Amygdala (tissue), 56 donors: Measurements from ENCODE around the gene PAPPA.

ENCODE experiments used
- DNase-seq, 56 donors: peaks; one replicate each; lab custom pipeline; 2025; lab: John Stamatoyannopoulos, UW

PAPPA gene

DNA sequence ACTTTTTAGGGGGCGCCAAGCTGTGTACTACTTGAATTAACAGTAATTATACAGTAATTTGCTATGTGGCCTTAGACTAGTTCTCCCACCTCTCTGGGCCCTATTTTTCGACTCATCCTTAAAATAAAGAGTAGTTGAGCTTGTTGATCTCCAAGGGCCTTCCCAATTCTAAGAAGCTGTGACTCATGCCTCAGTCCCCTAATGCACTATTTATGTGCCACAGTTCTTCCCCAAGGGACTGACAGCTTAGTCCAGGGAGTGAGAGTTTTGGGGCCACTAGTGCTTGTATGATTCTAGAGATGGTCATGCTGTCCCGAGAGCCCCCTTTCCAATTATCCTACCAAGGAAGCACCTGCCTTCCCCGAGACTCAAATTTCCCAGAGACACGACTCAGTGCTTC, 149.7 kb downstream of the PAPPA start:
- DNase-seq = no peak

DNA sequence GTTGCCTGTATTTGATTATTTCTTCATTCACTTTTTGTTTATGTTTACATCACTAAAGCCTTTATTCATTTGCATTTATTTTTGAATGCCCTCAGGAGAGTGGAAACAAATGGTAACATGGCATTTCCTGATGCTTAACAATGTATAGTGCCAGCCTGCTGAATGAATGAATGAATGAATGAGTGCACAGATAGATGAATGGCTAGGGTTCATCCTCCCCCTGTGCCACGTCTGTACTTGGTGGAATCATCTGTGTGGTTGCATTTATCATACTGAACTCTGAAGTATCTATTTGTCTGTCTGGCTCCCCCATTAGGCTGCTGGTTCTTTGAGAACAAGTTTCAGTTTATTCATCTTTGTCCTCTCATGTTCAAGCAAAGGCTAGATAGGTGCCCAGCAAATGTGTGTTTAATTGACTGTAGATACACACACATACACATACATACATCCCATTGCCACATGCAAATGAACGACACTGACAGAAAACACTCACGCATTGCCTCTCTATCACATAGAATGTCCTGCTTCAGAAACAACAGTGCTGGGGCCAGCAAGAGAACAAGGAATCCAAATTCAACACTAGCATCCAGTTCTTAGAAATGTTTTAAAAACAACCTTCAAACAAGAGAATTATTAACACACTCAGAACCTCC, 150.4 kb downstream of the PAPPA start:
- no peak for DNase-seq

DNA sequence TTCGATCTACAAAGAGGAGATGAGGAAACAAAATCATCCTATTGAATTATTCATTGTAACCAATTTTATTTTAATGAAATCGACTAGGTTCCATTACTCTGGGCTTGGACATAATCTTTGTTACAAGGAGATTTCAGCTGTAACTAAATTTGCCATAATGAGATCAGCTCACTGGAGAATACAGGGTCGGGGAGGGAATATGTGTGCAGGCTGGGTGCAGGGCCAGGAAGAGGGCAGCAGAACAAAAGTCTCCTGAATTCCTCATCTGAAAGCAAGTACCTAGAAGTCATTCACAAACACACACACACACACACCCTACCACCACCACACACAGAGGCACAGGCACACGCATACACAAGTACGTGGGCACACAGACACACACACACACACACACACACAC, 151.2 kb downstream of the PAPPA start:
- no peak for DNase-seq

DNA sequence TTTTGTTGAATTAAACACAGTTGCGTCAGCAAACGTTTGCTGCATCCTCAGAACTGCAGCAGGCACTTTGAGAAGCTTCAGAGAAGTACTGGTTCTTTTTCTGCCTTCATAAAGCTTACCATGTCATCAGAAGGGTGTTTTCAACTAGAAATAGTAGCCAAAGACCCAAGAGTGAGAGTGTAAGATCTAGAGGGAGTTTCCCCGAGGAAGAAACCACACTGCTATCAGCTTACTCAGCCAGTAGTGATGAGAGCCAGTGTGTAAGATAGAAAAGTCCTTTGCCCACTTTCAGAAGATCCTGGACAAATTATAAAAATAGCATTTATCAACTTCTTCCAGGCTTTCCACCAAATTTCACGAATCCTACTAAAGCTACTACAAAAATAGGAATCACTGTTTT, 154.5 kb downstream of the PAPPA start:
- DNase-seq = no peak

DNA sequence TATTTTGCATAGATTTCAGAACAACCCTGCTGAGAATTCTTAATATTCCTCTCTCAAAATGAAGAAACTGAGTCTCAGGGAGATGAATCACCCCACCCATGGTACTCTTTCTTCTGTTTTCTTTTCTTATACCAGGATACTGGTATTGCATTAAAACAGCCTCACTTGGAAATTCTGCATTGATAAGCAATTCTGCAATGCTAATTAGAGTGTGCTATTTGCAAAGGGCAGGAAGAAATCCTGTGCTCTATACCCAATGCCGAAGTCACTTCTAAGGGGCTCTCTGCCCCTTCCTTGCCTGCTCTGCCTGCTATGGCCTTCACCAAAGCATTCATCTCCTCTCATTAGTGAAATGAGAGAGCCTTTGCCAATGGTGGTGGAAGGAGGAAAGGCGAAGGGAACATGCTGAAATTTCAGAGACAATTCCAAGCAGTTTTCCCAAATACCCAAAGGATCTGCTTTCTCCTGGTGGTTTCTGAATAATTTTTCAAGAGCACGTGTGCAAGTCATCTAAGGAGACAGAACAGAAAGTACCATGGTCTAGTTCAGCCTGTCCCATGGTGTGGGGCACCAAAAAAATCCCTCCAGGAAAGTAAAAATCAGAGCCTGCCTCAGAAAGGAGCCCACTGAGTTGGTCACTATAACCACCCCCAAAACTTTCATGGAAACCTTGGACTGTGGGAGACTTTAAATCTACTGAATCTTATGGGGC, 156.5 kb downstream of the PAPPA start:
- DNase-seq = no peak

DNA sequence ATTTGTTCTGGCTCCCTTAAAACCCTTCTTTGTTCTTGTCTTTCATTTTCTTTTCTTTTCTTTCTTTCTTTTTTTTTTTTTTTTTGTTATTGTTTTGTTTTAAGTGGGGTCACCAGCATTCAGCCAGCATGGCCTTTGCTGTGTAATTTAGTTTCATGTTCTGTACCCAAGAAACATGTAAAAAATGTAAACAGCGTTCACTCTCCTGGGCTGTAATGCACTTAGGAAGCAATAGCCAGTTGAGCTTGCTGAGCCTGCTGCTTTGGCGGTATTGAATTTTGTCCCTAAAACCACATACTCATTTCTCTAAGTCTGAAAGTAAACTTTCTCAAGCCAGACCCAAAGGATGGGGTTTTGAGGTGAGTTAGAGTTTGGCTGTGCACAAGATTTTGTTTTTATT, 158.6 kb downstream of the PAPPA start:
- DNase-seq = no peak

DNA sequence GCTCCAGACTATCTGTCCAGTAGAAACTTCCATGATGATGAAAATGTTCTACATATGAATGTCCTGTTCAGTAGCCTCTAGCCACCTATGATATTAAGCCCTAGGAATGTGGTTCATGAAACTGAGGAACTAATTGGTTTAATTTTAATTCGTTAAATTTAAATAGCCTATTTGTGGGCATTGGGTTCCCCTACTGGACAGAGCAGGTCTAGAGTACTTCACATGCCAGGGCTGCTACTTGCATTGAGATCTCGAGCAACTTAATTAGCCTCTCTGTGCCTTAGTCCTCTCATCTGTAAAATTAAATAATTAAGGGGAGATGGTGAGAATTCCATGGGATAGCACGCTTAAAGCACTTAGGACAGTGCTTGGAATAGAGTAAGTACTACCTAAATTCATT, 160.0 kb downstream of the PAPPA start:
- DNase-seq = no peak

DNA sequence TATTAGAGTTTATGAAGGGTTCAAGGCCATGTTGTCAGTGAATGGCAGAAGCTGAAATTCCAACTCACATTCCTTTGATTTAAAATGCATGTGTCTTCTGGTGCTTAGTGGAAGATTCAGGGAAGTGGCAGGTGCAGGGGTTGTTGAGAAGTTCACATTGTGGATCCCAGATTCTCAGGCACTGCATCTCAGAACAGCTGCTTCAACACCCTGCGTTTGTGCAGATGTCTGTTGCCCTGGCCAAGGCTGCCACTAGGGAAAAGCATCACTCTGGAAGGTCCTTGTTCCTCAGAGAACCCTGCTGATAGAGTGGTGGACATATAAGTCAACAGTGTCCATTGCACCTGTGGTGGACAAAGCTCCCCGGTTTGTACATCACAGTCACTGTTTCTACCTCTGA, 162.7 kb downstream of the PAPPA start:
- no peak for DNase-seq

DNA sequence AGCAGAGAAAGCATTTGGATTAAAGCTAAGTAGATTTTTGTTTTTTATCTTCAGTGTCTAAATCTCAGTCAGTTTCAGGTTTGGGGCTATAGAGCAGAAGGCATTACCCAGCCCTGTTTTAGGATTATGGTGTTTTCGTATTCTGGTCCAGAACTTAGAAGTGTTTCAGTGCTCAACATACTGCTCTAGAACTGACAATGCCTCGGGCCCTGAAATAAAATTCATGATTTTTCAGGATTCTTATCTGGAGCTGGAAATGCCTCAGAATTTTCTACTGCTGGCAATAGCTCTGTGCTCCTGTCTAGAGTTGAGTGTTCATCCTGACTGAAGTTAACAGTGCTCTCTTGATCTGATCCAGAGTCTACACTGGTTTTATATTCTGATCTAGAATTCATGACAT, 163.9 kb downstream of the PAPPA start:
- DNase-seq = no peak

DNA sequence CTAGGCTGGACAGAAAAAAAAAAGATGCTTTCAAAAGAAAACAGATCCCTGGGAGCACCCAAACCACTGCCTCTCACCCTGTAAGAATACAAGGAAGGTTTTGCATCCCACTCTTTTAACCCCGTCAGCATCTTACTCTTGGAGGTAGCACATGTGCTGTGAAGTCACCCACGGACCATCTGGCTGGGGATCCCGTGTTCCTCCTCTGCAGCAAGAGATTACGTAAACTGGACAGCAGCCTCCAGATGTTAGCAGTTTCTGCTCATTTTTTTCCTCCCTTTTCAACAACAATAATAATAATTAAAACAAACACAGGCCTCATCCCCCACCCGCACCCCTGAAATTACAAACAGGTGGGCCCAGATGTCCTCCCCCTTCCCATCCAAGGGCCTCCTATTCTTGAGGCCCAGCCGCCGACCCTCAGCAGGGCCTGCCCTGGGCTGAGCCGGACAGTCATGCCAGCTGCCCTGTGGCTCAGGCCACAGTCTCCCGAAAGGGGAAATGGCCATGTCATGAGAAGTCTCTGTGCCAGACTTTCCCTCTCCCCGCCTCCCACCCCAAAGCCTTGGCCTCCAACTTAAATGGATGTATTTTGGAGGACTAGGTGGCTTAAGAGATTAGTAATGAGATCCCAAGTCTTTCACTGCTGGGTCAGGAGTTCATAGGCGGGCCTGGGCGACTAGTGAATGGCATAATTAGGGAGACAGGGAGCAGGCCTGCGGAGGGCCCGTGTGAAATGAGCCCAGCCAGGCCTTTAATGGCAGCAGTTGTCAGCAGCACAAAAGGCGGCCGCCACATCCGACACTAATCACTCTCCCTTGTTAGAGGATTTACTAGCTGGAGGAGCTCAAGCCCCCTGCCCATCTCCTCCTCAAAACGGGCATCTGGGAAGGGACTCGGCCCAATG, 165.1 kb downstream of the PAPPA start:
- DNase-seq = peak in 11 of 56 donors; percentile 1 to 26 (median 11)

DNA sequence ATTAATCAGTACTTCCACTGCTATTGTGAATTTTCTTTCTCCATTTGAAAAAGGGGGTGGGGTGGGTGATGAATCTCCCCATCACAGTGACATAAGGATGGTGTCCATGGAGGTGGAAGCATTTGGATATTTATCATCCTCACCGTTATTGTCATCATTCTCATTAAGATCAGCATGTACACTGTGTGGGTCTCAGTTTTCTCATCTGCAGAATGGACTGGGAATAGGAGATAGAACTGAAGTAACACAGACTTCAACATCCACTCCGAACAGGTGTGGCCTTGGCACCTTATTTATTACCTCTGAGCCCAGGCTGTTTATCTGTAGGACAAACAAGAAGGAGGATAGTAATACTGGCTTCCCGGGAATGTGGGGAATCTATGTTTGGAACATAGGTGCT, 165.9 kb downstream of the PAPPA start:
- DNase-seq = no peak

DNA sequence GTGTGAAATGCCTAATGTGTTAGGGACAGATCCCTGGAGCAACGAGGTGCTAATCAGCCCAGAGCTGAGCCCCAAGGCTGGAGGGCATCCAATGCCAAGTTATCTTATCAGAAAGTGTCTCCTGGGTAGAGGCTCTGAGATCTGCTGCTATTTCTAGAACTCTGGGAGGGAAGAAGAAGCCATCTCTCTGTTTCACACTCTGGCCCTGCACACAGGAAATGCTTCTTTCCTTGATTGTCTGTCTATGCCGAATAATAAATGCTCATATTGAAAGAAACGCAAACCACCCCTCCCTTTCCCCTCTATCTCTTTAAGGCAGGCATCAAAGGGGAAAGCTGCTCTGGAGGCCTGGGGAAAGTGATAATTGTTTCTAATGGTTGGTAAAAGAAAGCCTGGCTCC, 166.7 kb downstream of the PAPPA start:
- DNase-seq = no peak

DNA sequence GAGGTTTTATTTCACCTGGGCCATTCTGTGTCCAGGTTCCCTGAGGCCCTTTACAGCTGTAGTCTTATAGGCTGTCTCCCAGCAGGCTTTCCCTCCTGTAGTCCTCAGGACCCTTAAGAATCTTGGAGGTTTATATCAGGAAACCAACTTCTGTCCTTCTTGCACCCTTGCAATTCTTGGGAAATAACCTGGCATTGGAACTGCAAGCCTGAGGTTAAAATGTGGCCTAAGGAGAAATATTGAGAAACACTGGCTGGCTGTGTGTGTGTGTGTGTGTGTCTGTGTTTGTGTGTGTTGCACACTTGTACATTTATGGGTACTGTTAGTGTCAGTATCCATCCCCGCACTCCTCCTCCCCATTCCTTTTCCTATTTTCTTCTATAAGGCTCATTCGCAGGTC, 168.9 kb downstream of the PAPPA start:
- DNase-seq = no peak

DNA sequence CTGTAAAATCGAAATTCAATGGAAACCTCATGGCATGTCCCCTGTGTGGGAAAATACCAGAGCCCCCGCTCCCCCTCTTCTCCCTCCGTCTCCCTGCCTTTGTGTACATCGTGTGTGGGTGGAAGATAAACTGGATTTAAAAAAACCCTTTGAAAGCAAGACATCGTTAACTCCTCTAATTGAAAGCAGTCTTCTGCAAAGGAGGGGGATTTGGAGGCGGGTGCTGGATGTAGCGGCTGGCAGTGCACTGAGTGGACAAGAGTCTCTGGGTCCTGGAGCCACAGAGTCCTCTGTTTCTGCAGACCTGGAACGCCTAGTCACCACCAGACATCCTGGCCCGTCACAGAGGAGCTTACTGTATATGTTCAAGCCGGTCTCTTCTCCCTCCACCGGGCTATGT, 169.4 kb downstream of the PAPPA start:
- DNase-seq = no peak

DNA sequence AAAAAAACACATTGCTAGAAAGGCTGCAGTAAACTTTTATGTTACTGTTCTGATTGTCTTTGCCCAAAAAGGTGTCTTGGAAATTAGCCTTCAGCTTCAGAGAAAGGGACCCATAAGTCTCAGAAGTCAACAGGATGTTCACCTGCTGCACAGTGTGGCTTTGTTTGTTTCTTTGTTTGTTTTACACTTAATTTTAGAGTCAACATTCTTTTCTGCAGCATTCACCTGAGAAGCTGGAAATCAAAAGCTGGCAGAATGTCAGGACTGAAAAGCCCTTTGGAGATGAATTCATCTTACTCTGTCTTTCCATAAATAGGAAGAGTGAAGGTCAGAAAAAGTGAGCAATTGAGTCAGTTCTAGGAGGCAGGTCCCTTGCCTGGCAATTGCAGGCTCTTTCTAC, 170.0 kb downstream of the PAPPA start:
- DNase-seq = no peak

DNA sequence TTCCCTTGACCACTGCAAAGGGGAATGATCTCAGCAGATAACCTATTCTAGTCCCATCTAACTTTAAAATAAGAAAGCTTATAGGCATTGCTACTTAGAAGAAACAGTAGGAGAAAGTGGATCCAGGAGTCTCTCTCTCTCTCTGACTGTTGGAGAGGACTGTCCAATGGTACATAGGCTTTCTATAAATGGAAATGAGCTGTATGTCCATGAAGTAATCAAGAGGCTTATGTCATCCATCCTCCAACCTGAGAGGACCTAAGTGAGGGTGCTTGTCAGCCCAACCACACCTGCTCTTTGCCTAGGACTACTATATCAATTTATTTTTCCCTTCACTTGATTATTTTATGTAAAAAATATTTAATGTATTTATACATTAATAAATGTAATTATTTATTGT, 172.3 kb downstream of the PAPPA start:
- no peak for DNase-seq

DNA sequence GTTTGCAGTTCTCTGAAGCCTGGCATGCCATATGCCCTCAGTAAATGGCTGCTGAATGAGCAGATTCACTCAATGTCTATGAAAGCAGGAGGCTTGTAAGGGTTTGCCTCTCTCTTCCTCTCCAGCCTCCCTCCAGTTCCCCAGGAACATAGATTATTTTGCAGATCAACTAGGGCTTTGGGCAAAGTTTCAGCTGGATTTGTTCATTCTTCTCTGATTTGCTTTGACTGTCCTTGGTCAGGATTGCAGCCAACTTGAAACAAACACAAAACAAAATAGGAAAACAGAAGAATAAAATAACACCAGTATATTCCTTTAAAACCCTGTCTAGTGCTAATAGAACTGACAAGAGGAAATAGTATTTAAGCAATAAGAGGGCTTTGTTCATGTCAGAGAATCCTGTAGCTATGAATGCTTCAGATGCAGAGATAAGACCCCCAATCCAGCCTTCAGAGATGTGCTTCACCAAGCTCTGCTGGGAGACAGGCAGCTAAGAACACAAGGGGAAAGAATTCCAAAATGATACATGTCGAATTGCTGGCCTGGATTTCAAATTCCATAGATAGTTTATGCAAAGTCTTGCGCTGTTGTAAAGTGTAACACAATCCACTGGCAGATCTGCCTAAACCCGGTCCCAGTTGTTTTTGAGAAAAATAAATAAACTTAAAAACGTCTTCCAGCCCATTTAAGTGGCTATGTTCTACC, 174.3 kb downstream of the PAPPA start:
- no peak for DNase-seq

DNA sequence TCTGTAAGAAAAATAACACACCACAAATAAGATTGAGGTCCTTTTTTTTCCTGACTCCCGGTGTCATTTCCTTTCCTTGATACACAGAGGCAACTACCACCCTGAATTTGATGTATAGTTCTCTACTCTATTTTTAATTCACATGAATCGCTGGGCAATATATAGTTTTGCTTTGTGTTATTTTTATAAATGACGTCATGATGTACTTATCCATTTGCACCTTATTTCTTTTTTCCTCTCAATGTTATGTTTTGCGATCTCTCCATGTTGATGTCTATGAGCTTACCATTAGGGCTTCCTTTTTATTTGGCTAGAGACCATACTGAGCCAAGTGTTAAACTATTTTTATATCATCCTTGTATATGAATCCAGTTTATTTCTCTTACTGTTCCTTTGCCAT, 175.9 kb downstream of the PAPPA start:
- no peak for DNase-seq

DNA sequence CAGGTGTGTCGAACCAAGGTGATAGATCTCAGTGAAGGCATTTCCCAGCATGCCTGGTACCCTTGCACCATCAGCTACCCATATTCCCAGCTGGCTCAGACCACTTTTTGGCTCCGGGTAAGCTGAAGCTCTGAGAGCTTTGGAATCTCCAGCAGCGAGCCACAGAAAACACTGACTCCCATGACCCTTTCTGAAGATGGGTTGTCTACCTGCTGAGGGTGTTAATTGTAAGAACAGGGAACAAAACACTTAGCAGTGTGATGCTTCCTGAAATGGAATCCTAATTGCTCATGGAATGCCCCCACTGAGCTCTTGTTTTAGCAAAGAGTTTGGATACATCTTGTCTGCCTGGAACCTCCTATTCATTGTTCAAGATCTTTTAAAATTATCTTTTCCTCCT, 177.7 kb downstream of the PAPPA start:
- no peak for DNase-seq

DNA sequence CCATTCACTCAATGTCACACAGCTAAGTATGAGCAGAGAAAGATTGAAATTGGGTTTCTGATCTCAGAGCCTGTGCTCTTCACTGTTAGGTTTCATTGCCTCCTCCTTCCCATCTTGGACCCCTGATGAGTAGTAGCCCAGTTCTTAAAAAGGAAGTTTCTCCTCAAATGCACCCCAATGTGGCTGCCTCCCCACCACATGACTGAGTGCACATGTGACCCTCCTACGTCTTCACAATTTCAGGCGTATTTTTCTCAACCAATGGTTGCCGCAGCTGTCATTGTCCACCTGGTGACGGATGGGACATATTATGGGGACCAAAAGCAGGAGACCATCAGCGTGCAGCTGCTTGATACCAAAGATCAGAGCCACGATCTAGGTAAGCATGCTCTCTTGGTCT, 178.5 kb downstream of the PAPPA start:
- no peak for DNase-seq

DNA sequence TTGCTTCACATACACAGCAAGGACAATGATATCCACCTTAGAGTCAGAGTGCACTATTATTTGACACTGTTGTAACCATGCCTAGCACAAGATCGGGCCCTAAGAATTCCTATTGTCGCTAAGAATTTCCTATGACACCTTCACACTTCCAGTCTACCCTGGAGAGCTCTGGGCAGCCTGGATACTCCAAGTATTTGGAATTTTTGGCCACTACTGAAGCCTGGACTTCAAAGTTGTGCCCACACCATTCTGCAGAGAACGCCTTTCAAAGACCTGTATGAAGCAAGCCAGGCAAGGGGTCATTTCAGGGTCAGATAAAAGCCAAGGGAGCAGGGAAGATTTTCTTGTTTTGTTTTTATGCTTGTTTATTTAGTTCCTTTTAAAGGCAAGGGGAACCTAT, 179.7 kb downstream of the PAPPA start:
- no peak for DNase-seq
